ENCODE measurements around the gene HMSD.

HMSD gene, protein sequence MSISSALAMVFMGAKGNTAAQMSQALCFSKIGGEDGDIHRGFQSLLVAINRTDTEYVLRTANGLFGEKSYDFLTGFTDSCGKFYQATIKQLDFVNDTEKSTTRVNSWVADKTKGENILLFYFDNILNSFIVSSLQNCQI

DNA sequence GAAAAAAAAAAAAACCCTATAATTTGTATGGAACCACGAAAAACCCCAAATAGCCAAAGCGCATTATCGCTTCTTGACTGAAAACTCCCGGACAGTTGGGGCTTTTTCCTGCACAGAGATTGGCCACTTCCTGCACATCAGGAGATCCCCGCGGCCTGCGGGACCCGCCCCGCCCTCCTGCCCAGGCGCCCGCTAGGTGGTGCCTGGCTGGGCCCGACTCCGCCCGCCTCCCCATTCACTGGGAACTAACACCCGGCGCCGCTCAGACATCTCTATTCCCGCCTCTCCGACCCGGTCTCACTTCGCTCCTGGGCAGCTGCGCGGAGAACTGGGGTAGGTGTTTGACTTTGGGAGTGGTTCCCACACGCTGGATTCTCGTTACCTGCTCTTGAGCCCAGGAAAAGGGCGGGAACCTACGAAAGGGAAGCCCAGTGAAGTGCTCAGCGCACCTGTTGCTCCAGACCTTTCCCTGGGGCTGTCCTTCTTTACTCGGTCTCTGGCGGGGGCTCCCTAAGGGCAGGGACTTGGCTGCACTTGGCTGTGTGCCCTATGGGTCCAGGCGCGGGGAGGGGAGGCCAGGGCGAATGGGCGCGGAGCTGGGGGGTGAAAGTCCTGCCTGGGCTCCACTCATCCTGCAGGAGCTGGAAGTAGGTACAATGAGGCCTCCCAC is at the start of gene HMSD:
Gene HMSD (plus strand): TSS at position 234 of the 670 bp plus-strand sequence. CDS start 4,155 bp downstream, outside the sequence.
- Histone ChIP-seq H3K4me3 (ENCODE audit: low read depth, low read length) (no peak within 1 kb of the TSS), H3K27ac (no peak within 1 kb of the TSS)
- no peak for DNase-seq

DNA sequence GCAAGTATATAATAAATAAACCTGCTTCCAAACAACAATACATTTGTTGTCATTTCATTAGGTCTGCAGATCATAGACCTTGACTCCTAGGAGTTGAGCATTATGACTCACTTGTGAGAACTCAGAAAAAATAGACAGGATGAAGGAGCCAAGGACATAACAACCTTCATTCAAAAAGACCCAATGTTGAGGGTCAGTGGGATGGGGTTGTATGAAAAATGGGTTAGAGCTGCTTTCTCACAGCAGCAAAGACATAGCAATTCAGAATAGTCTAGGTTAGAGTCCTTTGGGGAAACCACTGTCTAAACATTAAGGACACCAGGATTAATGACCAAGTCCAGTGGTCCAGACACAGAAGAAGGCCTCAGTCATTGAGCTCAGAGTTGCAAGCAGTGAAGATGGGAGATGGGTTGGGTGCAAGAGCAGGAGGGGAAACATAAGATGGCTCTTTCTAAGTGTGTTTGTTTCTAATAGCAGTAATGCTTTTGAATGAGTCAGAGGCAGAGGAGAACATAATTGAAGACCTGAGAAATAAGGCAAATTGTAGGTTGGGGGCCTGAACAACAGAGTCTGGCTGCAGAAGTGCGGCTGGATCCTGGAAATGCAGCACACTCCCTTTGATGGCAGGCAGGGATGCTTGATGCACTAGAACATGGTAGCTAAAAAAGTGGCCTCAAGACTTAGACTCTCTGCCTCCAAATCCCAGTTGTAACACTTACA is 45.1 kb upstream of the HMSD start:
- Histone ChIP-seq H3K36me3 (no peaks in the 10 kb centered on the region), H3K4me3 (ENCODE audit: low read depth, low read length) (no peak overlapping the region), H3K27ac (no peak overlapping the region), H3K9me3 (ENCODE audit: severe bottlenecking) (no peaks in the 10 kb centered on the region), H3K27me3 (ENCODE audit: insufficient read depth, low read depth, severe bottlenecking) (no peaks in the 10 kb centered on the region)
- TF ChIP-seq, protein P1, sequence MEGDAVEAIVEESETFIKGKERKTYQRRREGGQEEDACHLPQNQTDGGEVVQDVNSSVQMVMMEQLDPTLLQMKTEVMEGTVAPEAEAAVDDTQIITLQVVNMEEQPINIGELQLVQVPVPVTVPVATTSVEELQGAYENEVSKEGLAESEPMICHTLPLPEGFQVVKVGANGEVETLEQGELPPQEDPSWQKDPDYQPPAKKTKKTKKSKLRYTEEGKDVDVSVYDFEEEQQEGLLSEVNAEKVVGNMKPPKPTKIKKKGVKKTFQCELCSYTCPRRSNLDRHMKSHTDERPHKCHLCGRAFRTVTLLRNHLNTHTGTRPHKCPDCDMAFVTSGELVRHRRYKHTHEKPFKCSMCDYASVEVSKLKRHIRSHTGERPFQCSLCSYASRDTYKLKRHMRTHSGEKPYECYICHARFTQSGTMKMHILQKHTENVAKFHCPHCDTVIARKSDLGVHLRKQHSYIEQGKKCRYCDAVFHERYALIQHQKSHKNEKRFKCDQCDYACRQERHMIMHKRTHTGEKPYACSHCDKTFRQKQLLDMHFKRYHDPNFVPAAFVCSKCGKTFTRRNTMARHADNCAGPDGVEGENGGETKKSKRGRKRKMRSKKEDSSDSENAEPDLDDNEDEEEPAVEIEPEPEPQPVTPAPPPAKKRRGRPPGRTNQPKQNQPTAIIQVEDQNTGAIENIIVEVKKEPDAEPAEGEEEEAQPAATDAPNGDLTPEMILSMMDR (IDR thresholded peaks at IDR 0.05; ENCODE audit: low read depth, low read length), result no peak
- DNase-seq, result no peak

More for the DNA sequence above, at the start of gene HMSD:
- H3K9me3 ChIP-seq (ENCODE audit: severe bottlenecking), result no peaks in the 10 kb centered on the region
- no peaks in the 10 kb centered on the region for H3K36me3 ChIP-seq
- TF ChIP-seq, protein P1 (IDR thresholded peaks at IDR 0.05; ENCODE audit: low read depth, low read length), result no peak
- H3K27me3 ChIP-seq (ENCODE audit: insufficient read depth, low read depth, severe bottlenecking), result no peaks in the 10 kb centered on the region

DNA sequence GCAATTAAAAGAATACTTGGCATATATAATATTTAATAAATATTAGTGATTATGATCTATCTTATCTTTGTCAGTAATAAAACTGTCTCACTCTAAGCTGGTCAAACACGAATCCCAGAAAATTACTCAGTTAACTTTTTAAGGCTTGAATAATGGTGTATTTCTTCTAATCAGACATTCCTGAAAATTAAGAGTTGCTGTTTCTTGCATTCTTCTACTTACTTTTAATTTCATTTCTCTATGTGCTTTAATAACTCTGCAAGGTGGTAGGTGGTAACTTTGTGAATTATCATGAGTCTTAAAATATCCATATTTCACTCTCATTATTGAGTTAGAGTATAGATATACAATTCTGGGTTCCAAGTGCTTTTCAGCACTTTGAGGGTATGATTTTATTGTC is 44.4 kb upstream of the HMSD start:
- no peaks in the 10 kb centered on the region for H3K36me3 ChIP-seq
- H3K4me3 ChIP-seq (ENCODE audit: low read depth, low read length), result no peak overlapping the region
- no peak for DNase-seq

DNA sequence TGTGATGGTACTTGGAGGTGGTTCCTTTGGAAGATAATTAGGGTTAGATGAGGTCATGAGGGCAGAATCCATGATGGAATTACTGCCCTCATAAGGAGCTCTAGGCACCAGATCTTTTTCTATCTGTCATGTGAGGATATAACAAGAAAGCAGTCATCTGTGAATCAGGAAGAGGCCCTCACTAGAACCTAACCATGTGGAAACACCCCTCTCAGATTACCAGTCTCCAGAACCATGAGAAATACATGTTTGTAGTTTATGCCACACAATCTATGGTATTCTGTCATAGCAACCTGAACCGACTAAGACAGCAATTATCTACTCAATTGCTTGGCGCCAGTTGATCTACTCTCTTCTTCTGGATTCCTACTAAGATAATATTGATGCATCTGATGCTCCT is 43.7 kb upstream of the HMSD start:
- H3K36me3 ChIP-seq, result no peaks in the 10 kb centered on the region
- TF ChIP-seq, protein P1 (IDR thresholded peaks at IDR 0.05; ENCODE audit: low read depth, low read length), result no peak
- H3K27me3 ChIP-seq (ENCODE audit: insufficient read depth, low read depth, severe bottlenecking), result no peaks in the 10 kb centered on the region
- H3K9me3 ChIP-seq (ENCODE audit: severe bottlenecking), result no peaks in the 10 kb centered on the region
- no peak for DNase-seq
- H3K27ac ChIP-seq, result no peak overlapping the region
- no peak overlapping the region for H3K4me3 ChIP-seq (ENCODE audit: low read depth, low read length)

More for the DNA sequence above, 44.4 kb upstream of the HMSD start:
- no peak overlapping the region for H3K27ac ChIP-seq
- H3K9me3 ChIP-seq (ENCODE audit: severe bottlenecking), result no peaks in the 10 kb centered on the region
- TF ChIP-seq, protein P1 (IDR thresholded peaks at IDR 0.05; ENCODE audit: low read depth, low read length), result no peak
- no peaks in the 10 kb centered on the region for H3K27me3 ChIP-seq (ENCODE audit: insufficient read depth, low read depth, severe bottlenecking)

DNA sequence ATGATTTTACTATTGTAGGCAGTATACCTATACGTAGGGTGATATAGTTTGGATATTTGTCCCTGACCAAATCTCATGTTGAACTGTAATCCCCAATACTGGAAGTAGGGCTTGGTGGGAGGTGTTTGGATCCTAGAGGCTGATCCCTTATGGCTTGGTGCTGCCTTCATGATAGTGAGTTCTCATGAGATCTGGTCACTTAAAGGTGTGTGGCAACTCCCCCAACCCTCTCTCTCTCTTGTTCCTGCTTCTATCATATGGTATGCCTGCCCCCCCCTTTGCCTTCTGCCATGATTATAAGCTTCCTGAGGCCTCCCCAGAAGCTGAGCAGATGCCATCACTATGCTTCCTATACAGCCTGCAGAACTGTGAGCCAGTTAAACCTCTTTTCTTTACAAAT is 43.0 kb upstream of the HMSD start:
- TF ChIP-seq, protein P1 (IDR thresholded peaks at IDR 0.05; ENCODE audit: low read depth, low read length), result no peak
- no peak for DNase-seq
- Histone ChIP-seq H3K36me3 (no peaks in the 10 kb centered on the region), H3K4me3 (ENCODE audit: low read depth, low read length) (no peak overlapping the region), H3K27me3 (ENCODE audit: insufficient read depth, low read depth, severe bottlenecking) (no peaks in the 10 kb centered on the region), H3K9me3 (ENCODE audit: severe bottlenecking) (no peaks in the 10 kb centered on the region), H3K27ac (no peak overlapping the region)
